ENCODE results near the gene C6orf136.

DNA sequence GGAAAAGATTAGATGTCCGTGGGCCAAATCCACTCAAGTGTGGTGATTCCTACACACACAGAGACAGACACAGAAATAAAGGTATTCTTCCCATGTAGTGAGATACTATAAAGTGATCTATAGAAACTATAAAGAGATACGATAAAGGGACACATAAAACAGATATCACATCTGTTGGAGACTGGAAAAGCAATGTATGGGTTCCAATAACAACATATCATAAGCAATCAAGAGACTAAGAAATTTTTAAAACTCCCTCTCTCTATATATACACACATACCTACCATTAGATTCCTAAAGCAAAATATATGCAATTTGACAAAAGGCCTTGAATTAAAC, 35.1 kb upstream of the C6orf136 start:
- TF ChIP-seq REST (IDR thresholded peaks at IDR 0.05; ENCODE audit: low read depth) (no peak), EP300 (IDR thresholded peaks at IDR 0.05; ENCODE audit: borderline replicate concordance) (no peak), ZBTB7A (IDR thresholded peaks at IDR 0.05; ENCODE audit: low read depth) (no peak), FOXM1 (IDR thresholded peaks at IDR 0.05; ENCODE audit: borderline replicate concordance, low read depth) (no peak), CREB1 (IDR thresholded peaks at IDR 0.05; ENCODE audit: low read depth) (no peak), YY1 (IDR thresholded peaks at IDR 0.05; ENCODE audit: low read depth) (no peak), NFIC (IDR thresholded peaks at IDR 0.05) (no peak), TEAD4 (IDR thresholded peaks at IDR 0.05) (no peak), CEBPB (IDR thresholded peaks at IDR 0.05) (no peak), RAD21 (IDR thresholded peaks at IDR 0.05; ENCODE audit: low read depth) (no peak)
- TF ChIP-seq, protein P1, sequence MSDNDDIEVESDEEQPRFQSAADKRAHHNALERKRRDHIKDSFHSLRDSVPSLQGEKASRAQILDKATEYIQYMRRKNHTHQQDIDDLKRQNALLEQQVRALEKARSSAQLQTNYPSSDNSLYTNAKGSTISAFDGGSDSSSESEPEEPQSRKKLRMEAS (IDR thresholded peaks at IDR 0.05): no peak

Measured in Ishikawa (cell line).